ENCODE results near the gene OR13J1. TPM values are rescaled to one million over a fixed set of nuclear protein-coding genes. Genes with fewer than 3 reads are reported as not detected.

The OR13J1 gene
- total and polyA plus RNA-seq, 4 donors: not detected

GRCh38 chr9:35829084-35829763 is 41.0 kb downstream of the OR13J1 start, which contains the start of gene TMEM8B:
TMEM8B (plus strand) TSS chr9:35829228; CDS start chr9:35829448, 220 bp downstream.
- H3K9ac ChIP-seq (ENCODE audit: low read depth in 1 of 2, low read length in 2 of 2): peak within 1 kb of the TSS; percentile 69 to 82
- H3K4me1 ChIP-seq (ENCODE audit: control insufficient read depth in 4 of 4, insufficient read depth in 4 of 4, low read length in 3 of 4): peaks cover 5 to 25% (median 14%) of the 10 kb centered on the region in 4 donors
- WGBS: 2% methylated on average over 53 of the region's 53 CpGs
- no peaks in the 10 kb centered on the region for H3K27me3 ChIP-seq (ENCODE audit: control insufficient read depth in 4 of 4, insufficient read depth in 4 of 4, low read length in 3 of 4)
- no peaks in the 10 kb centered on the region for H3K36me3 ChIP-seq (ENCODE audit: control insufficient read depth in 4 of 4, insufficient read depth in 3 of 4, low read depth in 1 of 4, low read length in 3 of 4)
- TF ChIP-seq YY1 (IDR thresholded peaks at IDR 0.05): no peak
- peak in 1 of 2 donors; percentile 6 for TF ChIP-seq HNF4A (conservative IDR thresholded peaks at IDR 0.05)
- TF ChIP-seq ATF3 (IDR thresholded peaks at IDR 0.05): no peak
- peak in 1 of 2 donors; percentile 33 for TF ChIP-seq EGR1 (IDR thresholded peaks at IDR 0.05; ENCODE audit: low read depth in 2 of 2)
- TF ChIP-seq SP1 (IDR thresholded peaks at IDR 0.05): peak; percentile 10
- TF ChIP-seq CTCF (IDR thresholded peaks at IDR 0.05; ENCODE audit: low read depth, low read length, missing input control): no peak
- DNase-seq (ENCODE audit: low spot score): peak; percentile 97
- peak within 1 kb of the TSS; percentile 78 for H3K4me3 ChIP-seq (ENCODE audit: low read depth in 1 of 3, low read length in 3 of 3)
- H3K9me3 ChIP-seq (ENCODE audit: control insufficient read depth in 4 of 4, low read length in 3 of 4): no peaks in the 10 kb centered on the region
- peak within 1 kb of the TSS; percentile 62 to 84 for H3K27ac ChIP-seq (ENCODE audit: low read depth in 1 of 2, low read length in 2 of 2)

- H3K36me3 ChIP-seq (ENCODE audit: control insufficient read depth in 4 of 4, insufficient read depth in 3 of 4, low read depth in 1 of 4, low read length in 3 of 4): no peaks in the 10 kb centered on the region
- peak within 1 kb of the TSS; percentile 62 to 84 for H3K27ac ChIP-seq (ENCODE audit: low read depth in 1 of 2, low read length in 2 of 2)
- no peak for DNase-seq (ENCODE audit: low spot score)
- peak within 1 kb of the TSS; percentile 78 for H3K4me3 ChIP-seq (ENCODE audit: low read depth in 1 of 3, low read length in 3 of 3)
- H3K4me1 ChIP-seq (ENCODE audit: control insufficient read depth in 4 of 4, insufficient read depth in 4 of 4, low read length in 3 of 4): peaks cover 5 to 23% (median 12%) of the 10 kb centered on the region in 4 donors
- H3K9ac ChIP-seq (ENCODE audit: low read depth in 1 of 2, low read length in 2 of 2): peak within 1 kb of the TSS; percentile 69 to 82
- H3K9me3 ChIP-seq (ENCODE audit: control insufficient read depth in 4 of 4, low read length in 3 of 4): no peaks in the 10 kb centered on the region
- 2% methylated on average over 21 of the region's 21 CpGs for WGBS
- TF ChIP-seq JUND (IDR thresholded peaks at IDR 0.05): no peak
- no peak for TF ChIP-seq YY1 (IDR thresholded peaks at IDR 0.05)
- no peak for TF ChIP-seq TAF1 (conservative IDR thresholded peaks at IDR 0.05)
- no peak for TF ChIP-seq ATF3 (IDR thresholded peaks at IDR 0.05)
- TF ChIP-seq MAX (IDR thresholded peaks at IDR 0.05): no peak
- TF ChIP-seq CTCF (IDR thresholded peaks at IDR 0.05; ENCODE audit: low read depth, low read length, missing input control): no peak
- TF ChIP-seq ZBTB33 (IDR thresholded peaks at IDR 0.05): no peak
- TF ChIP-seq RAD21 (IDR thresholded peaks at IDR 0.05): no peak
- TF ChIP-seq HNF4G (IDR thresholded peaks at IDR 0.05): no peak
- TF ChIP-seq NR2F2 (IDR thresholded peaks at IDR 0.05): no peak
- TF ChIP-seq HNF4A (conservative IDR thresholded peaks at IDR 0.05): no peak
- TF ChIP-seq SP1 (IDR thresholded peaks at IDR 0.05): no peak
- no peak for TF ChIP-seq REST (IDR thresholded peaks at IDR 0.05)
- no peak for TF ChIP-seq GABPA (IDR thresholded peaks at IDR 0.05 in 1 of 2, conservative IDR thresholded peaks at IDR 0.05 in 1 of 2)
- TF ChIP-seq FOXA1 (IDR thresholded peaks at IDR 0.05): no peak
- no peak for TF ChIP-seq EGR1 (IDR thresholded peaks at IDR 0.05; ENCODE audit: low read depth in 2 of 2)
- no peak for TF ChIP-seq RXRA (IDR thresholded peaks at IDR 0.05)
- no peak for TF ChIP-seq FOXA2 (IDR thresholded peaks at IDR 0.05)
- no peaks in the 10 kb centered on the region for H3K27me3 ChIP-seq (ENCODE audit: control insufficient read depth in 4 of 4, insufficient read depth in 4 of 4, low read length in 3 of 4)
Measured at GRCh38 chr9:35828716-35829083, 41.5 kb downstream of the OR13J1 start, which contains the start of gene FAM221B. FAM221B (minus strand) TSS chr9:35828732; CDS start chr9:35826161, 2,571 bp downstream.
